ENCODE measurements around the gene OSBPL6.

OSBPL6 gene

DNA sequence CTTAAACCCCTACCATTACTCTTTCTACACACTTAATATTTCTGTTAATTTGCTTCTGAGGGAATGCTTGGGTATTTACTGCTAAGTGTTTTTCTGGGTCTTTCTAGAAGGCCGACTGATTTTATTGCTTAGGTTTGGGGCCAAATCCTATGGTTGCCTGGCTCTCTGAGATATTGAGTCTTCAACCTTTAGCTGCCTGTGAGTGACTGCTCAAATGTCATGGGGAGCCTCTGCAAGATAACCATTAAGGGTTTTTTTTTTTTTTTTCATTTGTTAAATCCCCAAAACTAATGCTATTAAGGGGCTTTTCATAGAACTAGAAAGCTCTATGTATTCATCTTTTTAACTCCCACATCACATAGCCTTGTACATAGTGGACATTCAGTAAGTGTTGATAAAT lies 5.0 kb downstream of the OSBPL6 start:
- no peak for DNase-seq

DNA sequence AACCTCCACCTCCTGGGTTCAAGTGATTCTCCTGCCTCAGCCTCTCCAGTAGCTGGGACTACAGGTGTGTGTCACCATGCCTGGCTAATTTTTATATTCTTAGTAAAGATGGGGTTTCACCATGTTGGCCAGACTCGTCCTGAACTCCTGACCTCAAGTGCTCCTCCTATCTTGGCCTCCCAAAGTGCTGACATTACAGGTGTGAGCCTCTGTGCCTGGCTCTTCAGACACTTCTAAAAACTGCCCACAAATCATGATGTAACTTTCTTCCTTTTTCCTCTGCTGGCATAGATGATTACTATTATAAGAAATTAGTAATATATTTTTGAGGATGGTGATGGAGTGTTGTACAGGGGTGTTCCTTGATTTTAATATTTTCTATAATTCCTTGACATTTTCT lies 6.0 kb downstream of the OSBPL6 start:
- DNase-seq = no peak

DNA sequence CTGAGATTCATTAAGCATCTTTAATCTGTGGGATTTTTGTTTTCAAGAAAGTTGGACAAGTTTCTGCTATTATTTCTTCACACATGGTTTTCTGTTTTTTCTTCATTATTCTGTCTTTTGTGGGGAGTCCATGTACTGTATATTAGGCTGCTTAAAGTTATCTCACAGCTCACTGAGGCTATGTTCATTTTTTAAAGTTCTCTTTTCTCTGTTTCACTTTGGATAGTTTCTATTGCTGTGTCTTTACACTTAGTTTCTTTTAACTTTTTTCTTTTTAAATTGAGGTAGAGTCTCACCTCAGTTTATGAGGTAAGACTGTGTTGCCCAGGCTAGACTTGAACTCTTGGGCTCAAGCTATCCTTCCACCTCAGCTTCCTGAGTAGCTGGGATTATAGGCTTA lies 8.6 kb downstream of the OSBPL6 start:
- no peak for DNase-seq

DNA sequence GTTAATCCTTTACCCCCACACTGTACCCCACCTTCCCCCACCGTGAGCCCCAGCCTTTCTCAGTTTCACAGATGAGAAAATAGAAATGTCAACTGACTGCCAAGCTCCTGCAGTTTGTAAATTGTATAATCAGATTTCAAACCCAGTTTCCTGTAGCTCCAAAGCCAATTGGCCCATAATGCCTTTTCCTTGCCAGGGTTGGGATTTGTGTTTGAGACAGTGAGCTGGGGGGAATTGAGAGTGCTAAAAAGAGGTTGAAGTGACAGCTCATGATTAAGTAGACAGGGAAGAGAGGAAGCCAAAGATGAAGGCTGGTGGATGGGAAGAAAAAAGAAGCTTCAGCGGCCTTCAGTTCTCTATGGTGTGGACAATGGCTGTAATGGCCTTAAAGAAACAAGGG lies 10.7 kb downstream of the OSBPL6 start:
- DNase-seq = no peak

DNA sequence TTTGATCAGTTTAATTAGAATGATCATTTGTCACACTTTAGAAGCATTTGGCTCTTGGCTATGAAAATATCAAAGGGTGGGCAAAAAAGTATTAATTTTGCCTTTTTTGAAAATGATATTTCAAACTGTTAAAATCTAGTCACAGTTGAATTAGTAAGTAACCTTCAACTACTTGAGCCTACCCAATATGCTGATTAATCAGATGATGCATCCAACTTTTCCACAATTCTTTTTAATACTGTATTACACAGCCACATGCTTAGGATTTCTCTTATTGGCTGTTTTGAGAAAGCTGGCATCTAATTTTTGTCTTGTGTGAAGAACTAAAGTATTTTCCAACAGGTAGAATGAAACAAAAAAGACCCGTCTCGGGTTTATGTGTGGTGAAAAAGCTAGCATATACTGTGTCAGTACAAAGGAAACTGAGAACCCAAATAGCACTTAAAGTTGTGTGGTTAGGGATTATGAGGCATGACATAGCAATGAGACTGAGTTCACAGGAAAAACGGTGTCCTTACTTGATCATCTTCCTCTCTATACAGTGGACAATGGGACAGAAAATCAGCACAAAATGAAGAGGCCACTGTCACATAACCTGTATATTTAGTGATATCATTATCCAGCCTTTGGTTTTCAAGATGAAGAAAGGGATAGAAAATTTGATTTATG lies 11.7 kb downstream of the OSBPL6 start:
- DNase-seq = no peak

DNA sequence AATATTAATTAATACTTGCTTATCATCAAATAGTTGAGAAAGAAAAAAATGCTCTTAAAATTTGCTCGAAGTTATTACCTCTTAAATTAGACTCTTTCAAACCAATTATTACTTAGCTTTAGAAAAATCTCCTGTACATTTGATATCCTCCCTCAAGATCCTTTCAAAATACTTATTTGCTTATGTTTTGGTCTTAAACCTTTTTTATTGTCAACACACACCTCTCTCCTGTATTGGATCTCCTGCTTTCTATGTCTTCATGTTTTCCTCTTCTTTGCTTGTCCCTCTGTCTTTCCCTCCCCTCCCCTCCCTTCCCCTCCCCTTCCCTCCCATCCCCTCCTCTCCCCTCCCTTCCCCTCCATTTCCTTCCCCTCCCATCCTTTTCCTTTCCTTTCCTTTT lies 14.0 kb downstream of the OSBPL6 start:
- no peak for DNase-seq

DNA sequence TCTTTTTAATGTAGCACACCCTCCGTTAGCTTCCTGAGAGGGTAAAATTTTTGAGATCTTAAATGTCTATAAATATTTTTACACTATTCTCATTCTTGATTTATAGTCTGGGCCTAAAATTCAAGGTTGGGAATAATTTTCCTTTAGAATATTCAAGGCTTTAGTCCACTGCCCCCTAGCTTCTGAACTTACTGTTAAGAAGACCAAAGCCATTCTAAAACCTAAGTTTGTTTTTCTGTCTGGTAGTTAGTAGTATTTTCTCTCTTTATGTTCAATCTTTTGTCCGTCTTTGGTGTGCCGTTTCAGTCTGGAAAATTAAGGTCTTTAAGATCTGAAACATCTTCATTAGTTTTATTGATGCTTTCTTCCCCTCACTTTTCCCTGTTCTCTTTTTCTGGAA lies 14.5 kb downstream of the OSBPL6 start:
- DNase-seq = no peak

DNA sequence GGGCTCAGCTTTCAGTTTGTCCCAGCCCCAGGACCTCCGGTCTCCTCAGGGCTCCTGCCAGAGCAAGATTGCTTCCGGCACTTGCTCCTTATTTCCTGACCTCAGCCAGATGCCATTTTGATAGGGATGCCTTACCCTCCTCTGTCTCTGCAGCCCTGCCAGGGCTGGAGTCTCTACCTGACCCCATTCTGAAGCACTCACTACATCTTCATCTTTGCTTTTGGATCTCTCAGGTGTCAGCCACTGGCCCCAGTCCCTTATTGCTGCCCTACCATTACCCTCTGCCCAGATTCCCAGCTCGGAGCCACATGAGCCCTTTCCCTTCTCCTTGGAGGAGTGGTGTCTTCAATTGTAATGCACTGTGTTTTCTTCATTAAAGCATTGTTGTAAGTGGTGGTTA lies 17.1 kb downstream of the OSBPL6 start:
- no peak for DNase-seq

DNA sequence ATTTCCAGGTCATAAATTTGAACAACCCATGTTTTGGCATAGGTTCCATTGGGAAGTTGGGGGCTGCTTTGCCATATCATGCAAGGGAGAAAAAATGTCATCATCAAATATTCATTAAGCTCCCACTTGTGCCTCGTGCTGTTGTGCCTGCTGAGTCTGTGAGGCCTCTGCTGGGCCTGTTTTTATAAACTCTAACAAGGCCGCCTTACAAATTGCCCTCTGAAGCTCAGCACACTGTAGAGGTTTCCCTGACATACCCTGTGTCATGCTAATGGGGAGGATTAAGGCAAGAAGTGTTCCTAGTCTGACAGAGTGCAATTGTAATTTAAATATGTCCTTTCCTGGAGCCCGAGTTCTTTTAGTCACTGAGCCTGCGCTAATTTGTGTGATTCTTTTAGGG lies 17.6 kb downstream of the OSBPL6 start:
- DNase-seq = peak; percentile 42

DNA sequence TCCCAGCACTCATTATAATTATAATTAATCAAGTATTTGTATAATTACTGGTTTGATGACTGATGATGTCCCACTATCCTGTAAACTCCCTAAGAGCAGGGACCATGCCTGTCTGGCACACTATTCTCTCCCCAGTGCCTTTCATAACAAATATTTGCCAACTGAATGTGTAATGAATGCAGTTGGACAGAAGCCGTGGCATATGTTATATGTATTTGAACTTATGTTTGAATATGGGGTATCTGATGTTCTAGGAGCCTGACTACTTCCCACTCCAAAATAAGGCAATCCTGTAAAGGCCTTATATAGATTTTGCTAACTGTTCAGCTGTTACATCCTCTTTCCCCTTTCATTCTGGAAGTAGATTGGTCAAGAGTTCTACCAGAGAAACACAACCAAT lies 19.7 kb downstream of the OSBPL6 start:
- no peak for DNase-seq

DNA sequence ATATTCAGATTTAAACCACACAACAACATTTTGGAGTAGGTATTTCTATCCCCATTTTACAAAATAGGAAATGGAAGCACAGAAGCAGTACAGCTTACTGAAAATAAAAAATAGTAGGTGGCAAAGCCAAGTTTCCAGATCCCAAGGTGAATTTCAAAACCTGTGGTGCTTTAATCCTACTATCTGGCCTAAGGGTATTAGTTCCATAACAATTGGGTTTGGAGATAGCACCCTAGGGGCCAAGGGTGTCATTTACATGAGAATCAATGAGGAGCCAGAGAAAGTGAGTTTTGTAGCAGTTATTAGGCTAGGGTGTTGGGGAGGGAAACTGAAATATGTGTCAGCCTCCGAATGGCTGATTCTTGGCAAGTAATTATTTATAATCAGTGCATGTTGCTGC lies 24.9 kb downstream of the OSBPL6 start:
- DNase-seq = no peak

DNA sequence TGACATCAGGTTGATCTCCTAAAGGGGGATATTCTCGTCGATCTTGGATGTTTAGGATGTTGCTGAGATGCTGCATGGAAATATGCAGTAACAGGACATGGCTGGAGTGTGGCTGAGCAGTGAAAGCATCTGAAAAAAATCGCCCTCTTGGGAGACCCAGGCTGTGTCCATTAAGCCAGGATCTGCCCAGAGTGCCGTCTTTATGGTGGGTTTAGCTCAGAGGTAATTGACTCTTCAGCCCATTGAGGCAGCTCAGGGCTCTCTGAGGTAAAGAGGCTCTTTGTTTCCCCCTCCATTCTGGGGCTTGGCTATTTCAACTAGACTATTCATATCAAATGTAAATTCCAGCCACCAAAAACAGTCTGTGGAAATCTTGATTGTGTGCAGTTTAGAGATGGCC lies 26.5 kb downstream of the OSBPL6 start:
- DNase-seq = no peak

DNA sequence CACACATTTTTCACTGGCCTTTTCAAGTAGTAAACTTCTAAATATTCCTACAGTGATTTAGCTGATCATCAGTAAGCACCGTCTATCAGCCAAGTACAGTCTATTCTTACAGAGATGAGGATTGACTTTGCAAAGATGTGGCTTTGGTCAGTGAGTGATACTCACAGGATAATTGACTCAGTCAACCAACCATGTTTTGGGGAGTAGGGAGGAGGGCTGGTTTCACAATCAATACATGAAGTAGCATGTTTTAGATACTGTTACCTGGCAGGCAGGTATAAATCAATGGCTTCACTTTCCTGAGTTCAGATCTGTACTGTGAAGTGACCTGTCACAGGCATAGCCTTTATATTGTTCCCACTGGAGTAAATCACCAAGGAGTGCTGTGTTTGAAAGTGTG lies 27.2 kb downstream of the OSBPL6 start:
- no peak for DNase-seq

DNA sequence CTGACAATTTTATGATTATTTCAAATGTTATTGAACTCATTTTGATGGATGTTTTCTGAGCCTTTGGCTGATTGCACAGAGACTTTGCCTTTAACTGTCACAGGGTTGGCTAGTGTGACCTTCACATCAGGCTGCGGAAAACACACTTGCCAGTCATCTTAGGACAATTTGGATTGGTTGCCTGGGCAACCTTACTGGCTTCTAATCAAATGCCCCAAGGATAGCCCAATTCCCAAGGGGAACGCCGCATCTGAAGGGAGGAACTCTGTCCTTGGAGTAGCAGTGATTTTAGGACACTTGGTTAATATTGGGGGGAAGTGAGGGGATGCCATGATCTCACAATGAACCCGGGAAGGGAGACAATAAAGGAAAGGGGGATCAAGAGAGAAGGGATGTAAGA lies 29.5 kb downstream of the OSBPL6 start:
- DNase-seq = no peak

DNA sequence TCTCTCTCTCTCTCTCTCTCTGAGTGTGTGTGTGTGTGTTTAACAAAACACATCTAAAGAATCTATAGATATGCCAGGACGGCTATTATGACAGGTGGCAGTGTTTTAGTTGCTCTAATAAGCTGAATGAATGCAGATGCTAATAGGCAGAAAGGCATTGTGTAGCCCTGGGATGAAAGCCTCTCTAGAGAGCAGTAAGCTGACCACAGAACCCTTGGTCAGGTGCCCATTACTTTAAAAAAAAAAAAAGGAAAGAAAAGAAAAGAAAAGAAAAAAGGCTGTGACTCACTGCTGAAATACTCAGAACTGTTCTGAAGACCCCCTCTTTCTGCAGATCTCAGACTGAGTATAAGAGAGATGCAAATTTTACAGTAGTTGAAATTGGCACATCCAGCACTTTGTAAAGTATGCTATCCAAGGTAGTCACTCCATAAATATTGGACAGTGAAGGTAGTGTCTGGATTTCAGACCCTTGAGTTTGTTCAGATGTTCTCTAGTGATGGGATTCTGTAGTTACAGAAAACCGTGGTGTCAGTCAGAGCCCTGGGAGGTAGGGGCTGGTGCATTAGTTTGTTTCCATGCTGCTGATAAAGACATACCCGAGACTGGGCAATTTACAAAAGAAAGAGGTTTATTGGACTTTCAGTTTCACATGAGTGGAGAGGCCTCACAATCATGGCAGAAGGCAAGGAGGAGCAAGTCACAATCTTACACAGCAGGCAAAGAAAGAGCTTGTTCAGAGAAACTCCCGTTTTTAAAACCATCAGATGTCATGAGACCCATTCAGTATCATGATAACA lies 30.9 kb downstream of the OSBPL6 start:
- no peak for DNase-seq

DNA sequence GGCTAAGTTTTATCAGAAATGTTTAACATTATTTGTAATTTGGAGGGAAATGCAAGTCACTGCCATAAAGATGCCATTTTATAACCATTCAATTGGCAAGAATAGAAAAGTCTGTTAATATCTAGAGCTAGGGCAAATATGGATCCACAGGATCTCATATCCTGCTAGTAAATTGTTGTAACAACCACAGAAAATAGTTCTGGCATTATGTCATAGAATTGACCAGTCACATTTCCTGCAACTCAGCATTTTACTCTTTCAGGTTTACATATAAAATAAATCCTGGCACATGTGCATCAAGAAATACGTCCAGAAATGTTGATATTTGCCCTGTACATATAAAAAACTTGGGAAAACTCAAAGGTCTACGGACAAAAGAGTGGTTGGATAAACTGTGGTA lies 32.9 kb downstream of the OSBPL6 start:
- no peak for DNase-seq

DNA sequence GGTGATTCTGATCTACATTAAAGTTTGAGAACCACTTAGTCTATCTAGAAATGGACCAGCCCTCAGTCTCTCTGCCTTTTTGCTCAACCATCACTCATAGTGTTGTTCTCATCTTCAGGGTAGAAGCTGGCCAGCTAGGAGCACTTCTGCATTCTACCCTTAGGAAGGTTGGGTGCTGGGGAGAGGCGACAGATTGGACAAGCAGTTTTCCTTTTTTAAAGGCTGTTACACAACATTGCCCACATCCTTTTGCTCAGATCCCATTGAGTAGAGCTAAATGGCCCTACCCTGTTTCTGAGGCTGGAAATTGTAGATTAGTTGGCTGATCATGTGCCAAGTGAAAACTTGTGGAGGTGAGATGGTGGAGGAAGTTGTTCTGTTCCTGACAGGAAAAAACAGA lies 35.6 kb downstream of the OSBPL6 start:
- no peak for DNase-seq

DNA sequence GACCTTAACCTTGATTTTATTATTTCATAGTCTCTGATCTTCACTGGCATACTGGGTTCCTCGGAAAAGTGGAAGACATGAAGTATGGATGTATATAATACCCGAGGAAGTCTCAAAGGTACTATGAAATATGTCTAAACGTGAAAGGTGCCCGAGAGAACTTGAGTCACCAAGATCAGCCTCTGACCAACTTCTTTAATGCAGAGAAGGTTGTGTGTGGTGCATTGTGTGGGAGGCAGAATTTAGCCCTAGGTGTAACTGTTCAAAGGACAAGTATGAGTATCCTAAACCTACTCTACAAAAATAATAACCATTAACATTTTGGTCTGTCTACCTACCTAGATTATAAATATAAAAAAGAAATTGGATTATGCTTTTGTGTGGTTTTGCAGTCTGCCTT lies 36.1 kb downstream of the OSBPL6 start:
- no peak for DNase-seq

DNA sequence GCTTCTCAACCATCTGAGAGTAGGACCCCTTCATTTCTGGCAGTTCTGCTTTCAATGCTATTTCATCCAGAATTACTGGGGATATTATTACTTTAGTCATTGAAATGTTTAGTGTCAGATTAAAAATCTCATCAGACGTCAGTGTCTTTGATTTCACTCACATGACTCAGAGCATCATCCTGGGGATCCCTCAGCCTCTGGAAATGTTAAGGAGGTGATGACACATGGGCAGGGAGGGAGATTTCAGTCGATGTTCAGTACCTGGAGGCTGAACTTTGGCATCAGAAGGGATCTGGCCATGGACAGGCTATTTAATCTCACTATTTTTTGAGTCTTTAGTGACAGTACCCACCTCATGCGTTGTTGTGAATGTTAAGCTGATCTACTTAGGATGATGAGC lies 39.1 kb downstream of the OSBPL6 start:
- no peak for DNase-seq

DNA sequence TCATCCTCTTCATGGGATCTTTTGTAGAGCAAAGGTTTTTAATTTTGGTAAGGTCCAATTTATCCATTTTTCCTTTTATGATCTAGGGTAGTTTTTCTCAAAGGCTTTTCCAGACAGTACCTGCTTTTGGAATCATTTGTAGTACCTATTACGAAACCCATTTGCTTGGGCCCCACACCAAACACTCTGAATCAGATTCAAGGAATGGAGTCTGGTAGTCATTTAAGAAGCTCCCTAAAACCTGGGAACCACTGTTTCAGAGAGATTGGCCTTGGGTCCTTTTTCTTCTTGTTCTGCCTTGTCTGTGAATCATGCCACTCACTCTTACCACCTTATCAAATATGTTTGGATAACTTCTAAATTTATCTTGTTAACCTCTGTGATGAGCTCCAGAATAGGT lies 40.3 kb downstream of the OSBPL6 start:
- DNase-seq = no peak

DNA sequence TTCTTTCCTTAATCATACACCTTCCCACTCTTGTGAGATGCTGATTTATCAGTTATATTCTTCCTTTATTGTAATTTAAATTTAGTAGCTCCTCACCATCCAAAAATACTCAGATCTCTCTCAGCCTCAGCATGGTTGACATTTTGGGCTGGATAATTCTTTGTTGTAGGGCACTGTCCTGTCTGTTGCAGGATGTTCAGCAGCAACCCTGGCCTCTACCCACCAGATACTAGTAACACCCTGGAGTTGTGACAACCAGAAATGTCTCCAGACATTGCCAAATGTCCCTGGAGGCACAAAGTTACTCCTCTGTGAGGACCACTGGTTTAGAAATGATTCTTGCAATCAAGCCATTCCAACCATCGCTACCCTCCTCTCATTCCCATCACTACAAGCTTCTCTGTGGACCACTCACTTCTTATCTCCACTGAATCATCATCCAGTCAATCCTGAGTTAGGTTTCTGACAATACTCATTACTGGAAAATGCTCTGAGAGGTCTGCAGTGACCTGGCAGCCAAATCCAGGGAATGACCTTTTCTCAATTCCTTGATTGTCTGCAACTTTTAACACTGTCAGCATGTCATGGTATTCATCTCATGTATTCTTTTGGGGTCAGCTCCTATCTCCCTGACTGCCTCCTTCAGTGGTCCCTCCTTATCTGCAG lies 43.3 kb downstream of the OSBPL6 start:
- no peak for DNase-seq

DNA sequence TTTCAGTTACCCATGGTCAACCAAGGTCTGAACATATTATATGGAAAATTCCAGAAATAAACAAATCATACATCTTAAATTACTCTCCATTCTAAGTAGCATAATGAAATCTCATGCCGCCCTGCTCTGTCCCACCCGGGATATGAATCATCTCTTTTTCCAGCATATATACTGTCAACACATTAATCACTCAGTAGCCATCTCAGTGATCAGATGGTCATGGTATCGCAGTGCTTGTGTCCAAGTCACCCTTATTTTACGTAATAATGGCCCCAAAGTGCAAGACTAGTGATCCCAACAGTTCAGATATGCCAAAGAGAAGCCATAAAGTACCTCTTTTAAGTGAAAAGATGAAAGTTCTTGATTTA lies 43.8 kb downstream of the OSBPL6 start:
- DNase-seq = no peak

DNA sequence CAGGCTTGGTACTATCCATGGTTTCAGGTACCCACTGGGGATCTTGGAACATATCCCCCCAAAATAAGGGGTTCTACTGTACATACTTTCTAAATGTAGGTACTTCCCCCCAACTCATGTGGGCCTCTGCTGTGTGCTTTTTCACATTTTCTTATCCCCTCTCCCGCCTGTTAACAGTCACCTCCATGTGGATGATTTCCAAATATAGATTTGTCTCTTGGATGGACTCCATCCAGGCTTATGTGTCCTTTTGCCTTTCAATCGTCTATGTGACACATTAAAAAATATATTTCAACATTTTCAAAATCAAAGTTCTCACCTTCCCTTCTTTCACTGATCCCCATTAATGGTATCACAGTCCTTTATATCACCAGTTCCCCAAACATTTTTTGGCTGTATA lies 44.4 kb downstream of the OSBPL6 start:
- no peak for DNase-seq

DNA sequence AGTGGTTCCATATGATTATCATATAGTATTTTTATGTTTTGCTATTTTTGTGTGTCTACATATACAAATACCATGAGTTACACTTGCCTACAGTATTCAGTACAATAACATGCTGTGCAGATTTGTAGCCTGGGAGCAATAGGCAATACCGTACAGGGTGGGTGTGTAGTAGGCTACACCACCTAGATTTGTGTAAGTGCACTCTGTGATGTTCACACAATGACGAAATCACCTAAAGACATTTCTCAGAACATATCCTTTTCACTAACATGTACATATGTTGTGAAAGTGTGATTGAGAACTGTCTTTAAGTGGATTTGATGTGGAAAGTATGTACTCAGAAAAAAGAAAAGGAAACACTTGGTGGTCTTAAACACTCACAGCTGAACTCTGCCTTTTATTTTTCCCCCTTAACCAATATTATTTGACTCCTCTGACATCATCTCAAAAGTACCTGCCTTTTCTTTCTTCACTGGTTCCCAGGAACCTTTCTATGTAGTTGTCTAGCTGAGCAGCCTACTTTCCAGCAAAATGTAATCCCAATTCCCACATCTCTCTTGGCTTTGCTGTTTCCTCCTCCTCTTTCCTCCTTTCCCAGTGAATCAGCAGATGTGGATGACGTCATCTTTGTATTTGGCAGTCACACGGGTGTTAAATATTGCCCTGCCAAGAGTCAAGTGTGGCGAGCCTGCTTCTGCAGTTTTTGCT lies 47.7 kb downstream of the OSBPL6 start:
- peak; percentile 57 for DNase-seq
